ENCODE data around the gene SAMD10. TPM values are rescaled to one million over a fixed set of nuclear protein-coding genes. Genes with fewer than 3 reads are reported as not detected.

SAMD10 gene
- total and polyA plus RNA-seq, 10 of the 15 experiments (the other 5 are each of a cell fraction or from before 2014, with no cell fraction given) = 1.3 to 51.4 (median 17.9) TPM

GRCh38 chr20:63940071-63940471, 39.4 kb downstream of the SAMD10 start:
- no peaks in the 10 kb centered on the region for H3K27me3 ChIP-seq (replicated peaks in 1 of 2; ENCODE audit: control insufficient read depth in 2 of 2, insufficient read depth in 2 of 2, low read length in 1 of 2)
- BruUV-seq (replicated peaks) = TSS peak; percentile 76
- H3K9ac ChIP-seq (ENCODE audit: control insufficient read depth, insufficient read depth, low read length) = no peak overlapping the region
- ChIA-PET POLR2A (interaction anchor here (0.7 kb wide), 1 partner anchor 12 kb away, joined by 4 read pairs; no protein-coding TSS in a partner anchor), CTCF (no interaction called here), SMC1A (ENCODE audit: uncharacterized antibody, unreplicated experiment) (no interaction called here), RAD21 (ENCODE audit: unreplicated experiment) (no interaction called here)
- H3K36me3 ChIP-seq (ENCODE audit: control insufficient read depth in 2 of 2, insufficient read depth in 2 of 2, low read length in 1 of 2) = peaks cover 10 to 46% of the 10 kb centered on the region in 2 experiments; a peak in 3 of 4 replicates
- in situ Hi-C loops (cut with MboI) = no loop called here
- no peak overlapping the region for H3K27ac ChIP-seq (ENCODE audit: control insufficient read depth, insufficient read depth)
- H3K79me2 ChIP-seq (ENCODE audit: control insufficient read depth, insufficient read depth, low read length) = no peaks in the 10 kb centered on the region
- no peak for FAIRE-seq
- ATAC-seq = no peak
- TF ChIP-seq SIX5 (IDR thresholded peaks at IDR 0.05; ENCODE audit: low read depth, low read length, severe bottlenecking) (no peak), BACH1 (IDR thresholded peaks at IDR 0.05; ENCODE audit: borderline replicate concordance) (no peak), TCF3 (IDR thresholded peaks at IDR 0.05; ENCODE audit: borderline replicate concordance, insufficient read depth, low read depth, low read length) (no peak), SP1 (IDR thresholded peaks at IDR 0.05; ENCODE audit: low read depth, low read length) (no peak), CHD2 (IDR thresholded peaks at IDR 0.05; ENCODE audit: borderline replicate concordance, low read depth, low read length) (no peak), POLR2A (IDR thresholded peaks at IDR 0.05; ENCODE audit: low read depth, low read length) (peak; percentile 28; the same call in 1 of the 2 replicates)
- no peaks in the 10 kb centered on the region; the same call in 2 of the 3 replicates for H3K9me3 ChIP-seq (replicated peaks; ENCODE audit: control insufficient read depth, insufficient read depth, low read length)
- no peak overlapping the region for H3K4me2 ChIP-seq (ENCODE audit: control insufficient read depth, insufficient read depth)
- 98% methylated on average over 23 of the region's 23 CpGs for WGBS (ENCODE audit: insufficient coverage, insufficient replicate concordance, low lambda C conversion rate, missing lambda C conversion rate)
- no peak for DNase-seq (ENCODE audit: low read depth, low spot score)
- no peaks in the 10 kb centered on the region for H4K20me1 ChIP-seq (ENCODE audit: control insufficient read depth, insufficient read depth)
- no peak overlapping the region for H3K4me3 ChIP-seq
- intact Hi-C loops (cut with micrococcal nuclease; ENCODE audit: unreplicated experiment) = no loop called here
- no peak overlapping the region for H2AFZ ChIP-seq (ENCODE audit: control insufficient read depth, low read depth, low read length)
- H3K4me1 ChIP-seq (ENCODE audit: control insufficient read depth, insufficient read depth, low read length) = no peaks in the 10 kb centered on the region

- ChIA-PET CTCF (no interaction called here), POLR2A (interaction anchor here (0.7 kb wide), 1 partner anchor 11 kb away, joined by 4 read pairs; no protein-coding TSS in a partner anchor), SMC1A (ENCODE audit: uncharacterized antibody, unreplicated experiment) (no interaction called here), RAD21 (ENCODE audit: unreplicated experiment) (no interaction called here)
- H3K79me2 ChIP-seq (ENCODE audit: control insufficient read depth, insufficient read depth, low read length) = no peaks in the 10 kb centered on the region
- WGBS (ENCODE audit: insufficient coverage, insufficient replicate concordance, low lambda C conversion rate, missing lambda C conversion rate) = 93% methylated on average over 17 of the region's 33 CpGs
- no peak overlapping the region for H2AFZ ChIP-seq (ENCODE audit: control insufficient read depth, low read depth, low read length)
- no peak overlapping the region for H3K4me2 ChIP-seq (ENCODE audit: control insufficient read depth, insufficient read depth)
- TF ChIP-seq ZNF207 (IDR thresholded peaks at IDR 0.05; ENCODE audit: borderline replicate concordance) (no peak), IRF5 (IDR thresholded peaks at IDR 0.05; ENCODE audit: borderline replicate concordance) (no peak), FOXK2 (IDR thresholded peaks at IDR 0.05) (no peak), SMC3 (IDR thresholded peaks at IDR 0.05; ENCODE audit: borderline replicate concordance, low read length) (no peak), RELA (IDR thresholded peaks at IDR 0.05; ENCODE audit: borderline replicate concordance, partially characterized antibody) (no peak), NBN (IDR thresholded peaks at IDR 0.05) (no peak), PAX8 (IDR thresholded peaks at IDR 0.05) (no peak), SMAD1 (IDR thresholded peaks at IDR 0.05; ENCODE audit: low read depth, partially characterized antibody) (no peak), ZNF24 (IDR thresholded peaks at IDR 0.05) (no peak), EP300 (IDR thresholded peaks at IDR 0.05; ENCODE audit: borderline replicate concordance in 1 of 2, control insufficient read depth in 1 of 2, low read depth in 2 of 2, low read length in 2 of 2) (no peak)
- no peaks in the 10 kb centered on the region for H3K4me1 ChIP-seq (ENCODE audit: control insufficient read depth, insufficient read depth, low read length)
- no peaks in the 10 kb centered on the region for H4K20me1 ChIP-seq (ENCODE audit: control insufficient read depth, insufficient read depth)
- DNase-seq (ENCODE audit: low read depth, low spot score) (no peak), ATAC-seq (no peak), FAIRE-seq (no peak)
- no peaks in the 10 kb centered on the region for H3K27me3 ChIP-seq (replicated peaks in 1 of 2; ENCODE audit: control insufficient read depth in 2 of 2, insufficient read depth in 2 of 2, low read length in 1 of 2)
- no peak overlapping the region for H3K4me3 ChIP-seq
- no peak overlapping the region for H3K9ac ChIP-seq (ENCODE audit: control insufficient read depth, insufficient read depth, low read length)
- intact Hi-C loops (cut with micrococcal nuclease; ENCODE audit: unreplicated experiment) (no loop called here), in situ Hi-C loops (cut with MboI) (no loop called here)
- BruUV-seq (replicated peaks) = no TSS peak
- H3K27ac ChIP-seq (ENCODE audit: control insufficient read depth, insufficient read depth) = no peak overlapping the region
- H3K36me3 ChIP-seq (ENCODE audit: control insufficient read depth in 2 of 2, insufficient read depth in 2 of 2, low read length in 1 of 2) = peaks cover 8 to 43% of the 10 kb centered on the region in 2 experiments; a peak in 3 of 4 replicates
- H3K9me3 ChIP-seq (replicated peaks; ENCODE audit: control insufficient read depth, insufficient read depth, low read length) = no peaks in the 10 kb centered on the region; the same call in 2 of the 3 replicates
Measured at GRCh38 chr20:63939061-63939935, 40.1 kb downstream of the SAMD10 start.

Data from GM12878 (cell line).